Measurements from ENCODE around the gene ROR1.

ROR1 gene

GRCh38 chr1:63946866-63947491, 173.2 kb downstream of the ROR1 start:
- DNase-seq, result no peak

GRCh38 chr1:63947904-63948303, 174.1 kb downstream of the ROR1 start:
- DNase-seq, result no peak

GRCh38 chr1:63950023-63950422, 176.2 kb downstream of the ROR1 start:
- no peak for DNase-seq

- no peak for DNase-seq
Measured at GRCh38 chr1:63951059-63951946, 177.5 kb downstream of the ROR1 start.

GRCh38 chr1:63954187-63954586, 180.4 kb downstream of the ROR1 start:
- no peak for DNase-seq

GRCh38 chr1:63955370-63956145, 181.7 kb downstream of the ROR1 start:
- DNase-seq, result peak; percentile 54

- DNase-seq, result no peak
Measured at GRCh38 chr1:63958556-63958955, 184.7 kb downstream of the ROR1 start.

GRCh38 chr1:63960326-63960725, 186.5 kb downstream of the ROR1 start:
- no peak for DNase-seq

GRCh38 chr1:63966016-63966415, 192.2 kb downstream of the ROR1 start:
- no peak for DNase-seq

- DNase-seq, result no peak
Measured at GRCh38 chr1:63967901-63968300, 194.1 kb downstream of the ROR1 start.

- DNase-seq, result no peak
Measured at GRCh38 chr1:63968663-63969440, 195.0 kb downstream of the ROR1 start.

- no peak for DNase-seq
Measured at GRCh38 chr1:63969441-63969901, 195.7 kb downstream of the ROR1 start.

- DNase-seq, result no peak
Measured at GRCh38 chr1:63971557-63971956, 197.7 kb downstream of the ROR1 start.

GRCh38 chr1:63973005-63973419, 199.2 kb downstream of the ROR1 start:
- DNase-seq, result no peak

GRCh38 chr1:63974966-63975365, 201.1 kb downstream of the ROR1 start:
- no peak for DNase-seq

GRCh38 chr1:63975481-63975880, 201.7 kb downstream of the ROR1 start:
- no peak for DNase-seq

- no peak for DNase-seq
Measured at GRCh38 chr1:63976006-63976405, 202.2 kb downstream of the ROR1 start.

- no peak for DNase-seq
Measured at GRCh38 chr1:63977466-63977865, 203.6 kb downstream of the ROR1 start.

- DNase-seq, result peak; percentile 68
Measured at GRCh38 chr1:63980740-63981407, 207.1 kb downstream of the ROR1 start.

- DNase-seq, result no peak
Measured at GRCh38 chr1:63981408-63981773, 207.6 kb downstream of the ROR1 start.

- no peak for DNase-seq
Measured at GRCh38 chr1:63982201-63982600, 208.4 kb downstream of the ROR1 start.

Measured in NCI-H774 (cell line).